ENCODE results near the gene CNTNAP2.

The CNTNAP2 gene

DNA sequence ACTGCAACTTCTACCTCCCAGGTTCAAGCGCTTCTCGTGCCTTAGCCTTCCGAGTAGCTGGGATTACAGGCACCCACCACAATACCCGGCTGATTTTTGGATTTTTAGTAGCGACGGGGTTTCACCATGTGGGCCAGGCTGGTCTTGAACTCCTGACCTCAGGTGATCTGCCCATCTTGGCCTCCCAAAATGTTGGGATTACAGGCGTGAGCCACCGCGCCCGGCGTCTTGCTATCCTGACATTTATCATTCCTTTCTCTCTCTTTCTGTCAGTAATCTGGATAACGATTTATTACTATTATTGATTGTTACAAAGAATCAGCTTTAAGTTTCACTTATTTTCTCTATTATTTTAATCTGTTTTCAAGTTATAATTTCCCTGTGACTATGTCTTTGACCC lies 548.4 kb downstream of the CNTNAP2 start:
- DNase-seq = no peak

DNA sequence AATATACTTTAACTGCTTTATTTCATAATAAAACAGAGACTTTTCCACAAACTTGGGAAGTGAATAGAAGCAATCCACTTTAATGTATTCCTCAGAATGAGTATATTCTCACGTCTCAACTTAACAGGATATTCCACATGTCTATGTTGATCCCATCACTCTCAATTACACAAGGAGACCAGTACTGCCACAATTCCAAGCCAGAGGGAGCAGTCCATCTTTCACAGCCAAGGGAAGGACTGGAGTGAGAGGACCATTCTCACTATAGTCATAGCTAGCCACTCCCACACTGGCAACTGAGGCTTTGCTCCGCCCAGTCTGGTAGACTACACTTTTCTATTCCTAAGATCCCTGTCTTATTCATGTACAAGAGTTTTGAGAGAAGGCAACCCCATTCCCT lies 553.9 kb downstream of the CNTNAP2 start:
- no peak for DNase-seq

DNA sequence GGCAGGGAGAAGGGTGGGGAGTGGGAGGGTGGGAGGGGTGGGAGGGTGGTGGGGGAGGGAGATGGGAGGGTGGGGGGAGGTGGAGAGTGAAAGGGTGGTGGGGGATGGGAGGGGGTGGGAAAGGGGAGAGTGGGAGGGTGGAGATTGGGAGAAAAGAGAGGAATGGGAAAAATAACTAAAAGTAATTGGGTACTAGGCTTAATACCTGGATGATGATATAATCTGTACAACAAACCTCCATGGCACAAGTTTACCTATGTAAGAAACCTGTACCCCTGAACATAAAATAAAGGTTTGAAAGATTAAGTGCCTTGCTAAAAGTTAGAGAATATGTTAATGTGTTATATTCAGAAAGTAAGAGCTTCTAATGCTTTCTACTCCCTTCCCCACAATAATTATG lies 564.9 kb downstream of the CNTNAP2 start:
- no peak for DNase-seq

DNA sequence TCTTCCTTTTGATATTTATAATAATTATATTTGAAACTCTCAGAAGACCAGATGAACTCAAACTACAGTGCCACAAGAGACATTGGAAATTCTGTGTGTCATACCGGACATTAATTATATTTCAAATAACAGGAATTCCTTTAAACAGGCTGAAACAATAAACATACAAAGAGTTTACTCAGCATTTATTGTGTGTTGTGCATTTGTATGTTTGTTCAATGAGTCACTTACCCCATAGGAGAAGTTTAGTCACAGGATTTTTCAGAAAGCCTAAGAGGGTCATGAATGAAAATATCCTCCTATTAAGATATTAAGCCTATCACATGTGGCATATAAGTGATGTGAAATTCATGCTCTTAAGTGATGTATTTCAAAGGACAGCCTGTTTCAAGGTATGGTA lies 566.8 kb downstream of the CNTNAP2 start:
- DNase-seq = no peak

DNA sequence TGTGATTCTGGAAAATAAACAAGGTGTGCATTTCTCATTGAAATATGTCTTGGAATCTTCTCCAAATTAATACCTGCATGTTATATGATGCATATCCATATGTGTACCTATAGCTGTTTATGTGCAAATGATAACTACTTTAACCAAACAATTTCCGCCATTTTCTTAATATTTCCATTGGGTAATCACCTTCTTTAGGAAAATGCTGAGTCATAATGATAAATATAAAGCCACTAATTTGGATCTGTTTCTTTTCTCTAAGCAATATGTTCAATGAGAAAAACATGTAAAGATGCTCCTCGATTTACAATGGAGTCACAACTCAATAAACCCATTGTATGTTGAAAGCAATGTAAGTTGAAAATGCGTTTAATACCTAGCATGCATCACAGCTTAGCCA lies 574.4 kb downstream of the CNTNAP2 start:
- no peak for DNase-seq

DNA sequence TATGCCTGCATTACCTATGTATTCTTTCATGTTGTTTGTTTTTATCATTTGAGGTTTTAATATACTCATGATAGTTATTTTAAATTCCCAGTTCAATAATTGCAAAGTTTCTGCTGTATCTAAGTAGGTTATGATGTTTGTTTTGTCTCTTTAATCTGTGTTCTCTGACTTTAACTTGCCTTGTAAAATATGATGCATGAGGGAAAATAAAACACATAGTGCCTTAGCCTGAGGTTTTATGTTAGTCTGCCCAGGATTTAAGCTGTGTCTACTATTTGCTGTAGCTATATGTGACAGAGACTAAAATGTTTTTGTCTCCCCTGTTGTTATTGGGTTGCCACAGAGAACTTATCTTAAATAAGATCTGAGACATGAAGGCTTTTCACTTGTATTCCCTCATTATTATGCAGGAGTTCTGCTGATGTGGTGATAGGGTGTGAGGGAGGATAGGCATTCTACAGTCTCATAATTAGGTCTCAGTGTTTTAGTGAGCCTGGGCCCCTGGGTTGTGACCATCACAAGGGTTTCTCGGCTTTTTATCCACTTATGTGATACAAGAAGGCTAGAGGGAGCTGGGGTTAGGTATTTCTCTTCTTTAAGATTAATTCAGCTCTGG lies 582.5 kb downstream of the CNTNAP2 start:
- no peak for DNase-seq

DNA sequence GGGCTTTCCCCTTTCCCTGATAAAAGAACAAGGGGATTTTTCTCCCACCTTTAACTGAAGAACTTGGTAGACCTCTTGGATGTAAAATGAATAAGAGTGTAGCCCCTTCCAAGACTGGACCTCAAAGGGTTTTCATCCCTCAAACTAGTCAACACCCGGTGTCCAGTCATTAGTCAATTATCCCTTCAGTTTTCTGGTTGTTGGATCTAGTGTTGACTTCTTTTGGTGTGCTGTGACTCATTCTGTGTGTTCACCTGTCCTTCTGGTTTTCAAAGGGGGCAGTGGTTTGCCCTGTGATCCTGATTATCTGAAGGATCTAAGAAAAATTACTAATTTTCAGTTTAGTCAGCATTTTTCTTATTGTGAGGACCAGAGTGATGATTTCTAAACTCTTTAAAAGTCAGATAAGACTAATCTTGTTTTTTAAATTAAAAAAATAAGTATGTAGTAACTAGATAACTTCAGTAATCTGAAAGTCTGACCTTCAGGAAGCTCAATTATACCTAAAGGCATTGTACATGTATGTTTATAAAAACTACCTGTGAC lies 583.5 kb downstream of the CNTNAP2 start:
- no peak for DNase-seq

DNA sequence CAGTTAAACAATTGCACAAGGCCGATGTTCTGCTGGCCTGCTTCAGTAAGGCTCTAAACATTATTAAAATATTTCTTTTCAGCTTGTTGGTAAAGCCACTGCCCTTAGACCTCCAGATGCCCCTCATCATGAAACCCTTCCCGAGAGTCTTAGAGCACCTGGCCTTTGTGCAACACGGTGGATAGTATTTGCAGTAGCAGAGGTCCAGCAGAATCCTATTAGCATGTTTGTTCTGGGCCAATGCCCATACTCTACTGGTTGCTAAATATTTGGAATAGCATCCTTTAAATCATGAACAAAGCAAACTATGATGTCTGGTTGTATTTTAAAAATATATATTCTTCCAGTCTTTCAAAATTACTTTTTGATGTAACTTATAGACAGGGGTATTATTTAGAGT lies 584.6 kb downstream of the CNTNAP2 start:
- no peak for DNase-seq

DNA sequence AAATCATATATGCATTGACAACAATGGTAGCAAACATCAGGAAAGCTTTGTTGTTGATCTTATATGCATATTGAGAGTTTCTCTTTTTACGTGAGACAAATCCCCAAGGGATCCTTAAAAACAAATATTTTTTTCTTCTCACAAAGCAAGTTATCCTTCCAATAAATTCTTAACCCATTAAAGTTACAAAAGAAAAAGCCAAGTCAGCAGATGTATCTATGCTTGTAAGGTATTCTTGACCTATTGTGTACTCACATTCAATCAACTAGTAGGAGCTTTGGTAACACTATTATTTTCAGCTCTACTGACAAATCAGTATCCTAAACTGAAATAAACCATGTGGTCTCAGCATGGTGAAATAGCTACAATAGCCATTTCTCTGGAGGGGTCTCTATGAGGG lies 586.3 kb downstream of the CNTNAP2 start:
- no peak for DNase-seq

DNA sequence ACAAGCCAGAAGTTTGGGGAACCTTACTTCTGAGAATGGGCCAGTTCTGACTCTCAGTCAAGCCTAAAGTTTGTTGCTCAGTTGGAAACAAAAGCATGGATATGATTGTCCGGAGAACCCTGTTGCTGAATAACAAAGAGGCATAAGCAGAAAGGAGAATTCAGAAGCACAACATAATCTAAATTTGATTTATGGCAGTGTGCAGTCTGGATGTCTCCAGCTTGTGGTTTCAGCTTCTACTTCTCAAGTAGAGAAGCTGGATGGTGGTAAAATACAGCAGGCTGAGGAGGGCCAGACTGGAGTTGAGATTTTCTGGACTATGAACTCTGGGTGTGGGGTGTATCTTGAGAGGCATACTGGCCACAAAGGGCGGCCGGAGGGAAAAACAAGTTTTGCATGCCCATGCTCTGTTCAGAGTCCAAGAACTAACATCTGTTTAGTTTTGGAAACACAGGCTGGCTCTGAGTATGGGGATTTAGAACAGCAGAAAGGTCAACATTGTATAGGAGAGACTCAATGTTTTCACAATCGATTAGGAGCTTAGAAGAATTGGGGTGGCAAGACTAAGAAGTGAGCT lies 592.9 kb downstream of the CNTNAP2 start:
- no peak for DNase-seq

DNA sequence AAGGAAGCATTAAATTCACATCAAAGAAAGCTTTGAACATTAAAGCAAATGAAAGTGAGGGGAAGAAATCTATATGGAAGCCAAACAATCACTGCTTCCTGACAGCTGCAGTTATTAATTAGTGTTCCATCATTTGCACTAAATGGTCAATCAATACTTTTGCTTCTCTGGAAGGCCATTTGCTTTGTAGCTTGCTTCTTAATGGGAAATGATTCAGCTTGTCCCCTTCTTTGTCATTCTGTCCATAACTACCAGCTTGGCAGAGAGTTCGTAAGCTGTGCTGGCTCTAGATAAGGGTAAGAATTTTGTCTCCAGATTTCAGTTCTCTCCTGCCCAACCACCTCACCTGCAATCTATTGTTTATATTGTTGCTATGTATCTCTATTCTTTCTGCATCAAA lies 596.6 kb downstream of the CNTNAP2 start:
- DNase-seq = no peak

DNA sequence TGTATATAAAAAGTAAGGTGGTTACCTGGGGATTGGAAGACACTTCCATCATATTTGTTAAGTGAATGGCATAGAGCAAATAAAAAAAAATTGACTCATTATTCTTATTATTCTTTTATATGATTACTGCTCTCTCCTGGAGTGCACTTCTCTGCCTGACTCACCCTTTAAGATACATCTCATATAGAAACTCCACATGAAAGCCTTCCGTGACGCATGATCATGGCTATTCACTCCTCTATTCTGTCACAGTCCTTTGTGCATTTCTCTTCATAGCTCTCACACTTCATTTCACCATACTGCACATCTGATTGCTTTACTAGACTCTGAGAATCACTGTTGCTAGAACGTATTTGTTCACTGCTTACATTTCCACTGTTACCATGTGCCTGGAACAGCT lies 597.3 kb downstream of the CNTNAP2 start:
- DNase-seq = no peak

DNA sequence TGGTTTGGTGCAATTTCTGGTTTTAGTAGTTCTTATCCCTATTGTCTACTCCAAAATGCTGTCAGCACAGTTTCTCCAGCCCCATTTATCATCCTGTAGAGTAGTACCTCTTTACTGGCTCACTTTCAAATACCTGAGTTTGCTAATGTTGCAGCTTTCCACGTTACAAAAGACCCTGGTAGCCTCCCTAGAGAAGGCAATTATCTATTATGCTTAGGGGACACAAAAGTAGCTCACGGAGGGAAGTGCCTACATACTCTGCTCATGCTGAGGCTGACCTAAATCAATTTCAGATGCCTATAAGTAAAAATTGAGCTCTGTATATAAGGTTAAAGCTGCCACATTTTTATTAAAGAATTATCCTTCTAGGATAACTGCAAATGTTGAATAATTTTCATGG lies 603.6 kb downstream of the CNTNAP2 start:
- no peak for DNase-seq

DNA sequence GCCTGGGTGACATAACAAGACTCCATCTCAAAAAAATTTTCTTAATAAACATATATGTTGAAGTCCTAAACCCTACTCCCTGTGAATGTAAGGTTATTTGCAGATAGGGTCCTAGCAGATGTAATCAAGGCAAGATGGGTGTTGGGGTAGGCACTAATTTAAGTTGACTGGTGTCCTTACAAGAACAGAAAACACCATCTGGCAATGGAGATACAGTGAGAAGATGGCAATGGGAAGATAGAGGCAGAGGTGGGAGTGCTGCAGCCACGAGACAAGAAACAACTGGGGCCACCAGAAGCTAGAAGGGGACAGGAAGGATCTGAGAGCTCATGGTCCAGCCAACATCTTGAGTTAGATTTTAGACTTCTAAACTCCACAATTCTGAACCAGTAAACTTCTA lies 606.4 kb downstream of the CNTNAP2 start:
- no peak for DNase-seq

DNA sequence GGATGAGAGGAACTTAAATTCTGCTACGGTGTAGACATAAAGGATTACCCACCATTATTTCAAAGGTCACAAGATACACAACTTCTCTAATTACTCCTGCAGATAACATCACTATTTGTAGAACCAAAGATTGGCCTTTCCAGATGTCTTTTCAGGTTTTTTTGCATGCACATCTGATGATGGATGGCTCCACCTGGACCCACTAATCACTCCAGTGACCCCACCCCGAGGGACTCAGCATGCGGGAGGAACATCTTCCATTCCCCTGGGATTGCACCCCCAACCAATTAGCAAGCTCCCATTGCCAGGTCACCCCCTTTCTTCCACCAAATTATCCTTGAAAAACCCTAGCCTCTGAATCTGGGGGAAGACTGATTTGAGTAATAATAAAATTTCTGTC lies 608.9 kb downstream of the CNTNAP2 start:
- DNase-seq = no peak

DNA sequence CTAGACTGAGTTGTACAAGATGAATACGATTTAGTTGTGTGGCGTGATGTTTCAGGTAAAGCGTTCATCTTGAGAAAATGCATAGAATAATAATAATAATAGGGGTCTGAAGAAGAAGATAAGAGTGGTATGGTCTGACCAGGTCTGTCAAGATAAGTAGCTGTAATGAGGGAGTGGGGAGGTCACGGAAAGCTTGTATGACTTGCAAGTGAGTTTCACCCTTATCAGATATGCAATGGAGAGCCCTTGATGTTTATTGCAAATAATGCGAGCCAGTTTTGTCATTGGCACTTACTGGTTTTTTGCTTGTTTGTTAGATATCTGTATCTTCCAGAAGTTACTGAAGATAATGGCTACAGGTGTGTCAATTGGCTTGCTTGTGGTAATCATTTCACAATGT lies 611.5 kb downstream of the CNTNAP2 start:
- DNase-seq = no peak

DNA sequence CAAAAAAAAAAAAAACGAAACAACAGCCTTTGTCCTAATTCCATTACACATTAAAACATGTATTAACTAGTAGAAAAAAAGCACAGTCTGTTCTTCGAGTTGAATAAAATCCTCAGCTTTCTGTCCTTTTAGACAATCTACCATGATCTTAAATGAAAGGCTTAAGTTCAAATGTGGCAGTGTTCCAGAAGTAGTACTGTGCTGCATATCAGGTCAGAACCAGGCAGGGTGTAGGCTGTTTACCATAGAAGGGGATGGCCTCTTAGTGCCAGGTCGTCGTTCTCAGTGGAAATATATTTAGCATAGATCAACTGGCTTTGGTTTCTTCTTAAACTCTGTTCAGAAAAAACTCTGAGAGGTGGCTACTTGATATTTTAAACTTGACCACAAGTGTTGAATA lies 612.0 kb downstream of the CNTNAP2 start:
- DNase-seq = no peak

DNA sequence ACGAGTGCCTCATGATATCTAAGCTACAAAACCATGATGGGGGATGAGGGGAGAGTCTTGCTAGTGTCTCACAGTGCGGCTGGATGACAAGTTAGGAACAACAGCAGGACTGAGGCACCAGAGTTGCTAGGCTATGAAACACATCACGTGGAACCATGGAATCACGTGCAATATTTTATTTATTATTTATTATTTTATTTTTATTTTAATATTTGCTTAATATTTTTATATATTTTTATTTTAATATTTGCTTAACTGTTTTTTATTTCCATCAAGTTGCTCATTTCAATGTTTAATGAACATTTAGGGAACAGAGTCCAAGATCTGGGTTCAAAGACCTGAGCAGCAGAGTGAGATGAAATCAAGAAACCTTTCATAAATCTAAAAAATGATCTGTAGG lies 614.6 kb downstream of the CNTNAP2 start:
- DNase-seq = no peak

DNA sequence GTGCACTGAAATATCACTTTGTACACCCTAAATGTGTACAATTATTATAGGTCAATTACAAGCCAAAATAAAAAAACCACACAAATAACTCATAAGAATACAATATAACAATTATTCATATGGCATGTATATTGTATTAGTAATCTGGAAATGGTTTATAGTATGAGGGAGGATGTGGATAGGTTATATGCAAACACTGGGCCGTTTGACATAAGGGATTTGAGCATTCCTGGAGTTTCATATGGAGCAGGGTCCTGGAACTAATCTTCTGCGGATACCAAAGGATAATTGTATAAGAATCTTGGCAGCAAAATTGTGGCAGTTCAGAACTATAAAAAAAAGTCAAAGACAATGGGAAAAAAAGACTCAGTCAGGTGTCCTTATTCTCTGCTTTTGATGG lies 619.4 kb downstream of the CNTNAP2 start:
- DNase-seq = no peak

DNA sequence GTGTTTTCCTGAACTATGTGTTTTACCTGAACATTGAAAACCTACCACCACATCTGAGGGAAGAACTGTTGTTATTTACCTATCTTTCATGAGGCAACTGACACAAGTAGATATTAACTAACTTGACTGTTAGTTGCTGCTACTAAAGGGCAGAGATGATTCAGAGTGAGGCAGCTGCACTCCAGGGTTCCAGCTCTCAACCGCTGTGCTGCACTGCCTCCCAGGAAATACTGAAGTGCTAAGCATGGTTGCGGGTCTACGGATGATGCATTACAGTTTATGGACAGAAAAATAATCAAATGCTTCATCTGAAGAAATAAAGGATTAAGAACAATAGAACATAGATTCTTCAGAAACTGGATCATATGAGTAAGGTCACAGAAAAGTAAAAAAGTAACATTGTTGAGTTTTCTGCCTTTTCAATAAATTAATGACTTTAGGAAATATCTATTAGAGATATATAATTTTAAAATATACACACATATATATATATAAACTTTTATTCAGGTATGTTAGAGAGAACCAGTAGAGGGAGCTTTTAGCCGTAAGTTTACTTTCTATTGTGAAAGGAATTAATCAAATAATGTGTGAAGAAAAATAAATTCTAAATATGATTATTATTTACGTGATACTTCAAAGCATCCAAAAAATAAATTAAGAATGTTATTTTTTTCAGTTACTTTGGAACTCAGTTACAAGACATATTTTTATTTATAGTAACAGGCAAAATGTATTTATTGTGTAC lies 620.0 kb downstream of the CNTNAP2 start:
- DNase-seq = no peak

DNA sequence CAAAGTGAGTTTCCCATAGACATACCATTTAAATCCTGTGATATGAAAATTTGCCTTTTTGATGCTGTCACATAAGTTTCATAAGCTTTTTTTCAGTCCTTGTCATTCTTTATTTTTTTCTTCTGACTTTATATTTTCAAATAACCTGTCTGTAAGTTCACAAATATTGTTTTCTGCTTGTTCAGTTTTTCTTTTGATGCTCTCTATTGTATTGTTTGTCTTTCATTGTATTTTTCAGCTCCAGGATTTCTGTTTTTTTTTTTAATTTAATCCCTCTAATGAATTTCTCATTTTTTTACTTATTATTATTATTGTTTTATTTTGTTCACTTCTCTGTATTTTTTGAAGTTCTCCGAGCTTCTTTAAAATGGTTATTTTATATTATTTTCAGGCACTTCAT lies 623.4 kb downstream of the CNTNAP2 start:
- no peak for DNase-seq

DNA sequence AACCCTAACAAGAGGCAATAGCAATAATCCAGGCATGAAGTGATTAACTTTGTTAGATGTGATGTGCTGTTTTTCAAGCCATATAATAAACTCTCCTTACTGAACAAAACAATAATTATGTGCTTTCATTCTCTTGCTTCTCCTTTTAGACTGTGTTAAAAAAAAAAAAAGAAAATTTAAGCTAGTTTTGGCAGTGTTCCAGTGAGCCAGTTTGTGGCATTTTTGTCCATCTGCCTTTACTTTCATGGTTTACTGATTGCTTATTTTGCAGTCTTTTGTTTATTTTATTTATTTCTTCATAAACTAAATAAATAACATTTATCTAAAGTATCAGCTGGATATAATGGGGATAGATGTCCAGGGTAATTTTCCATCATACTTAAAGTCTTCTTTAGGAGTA lies 625.3 kb downstream of the CNTNAP2 start:
- no peak for DNase-seq

DNA sequence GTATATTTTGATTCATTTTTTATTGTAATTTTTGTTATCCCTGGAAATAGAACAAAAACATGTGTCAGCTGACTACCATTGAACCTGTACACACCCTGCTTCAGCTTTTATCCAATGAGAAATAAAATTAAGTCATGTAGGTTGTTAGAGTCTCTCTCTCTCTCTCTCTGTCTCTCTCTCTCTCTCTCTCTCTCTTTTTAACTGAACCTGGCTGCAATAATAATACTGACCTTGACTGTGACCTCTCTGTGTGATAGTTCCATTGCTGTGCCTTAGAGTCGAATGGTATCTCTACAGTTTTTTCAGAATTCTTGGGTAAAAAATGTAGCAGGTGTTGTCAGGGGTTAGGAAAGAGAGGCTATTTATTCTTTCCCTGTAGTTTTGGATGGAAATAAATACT lies 637.8 kb downstream of the CNTNAP2 start:
- DNase-seq = no peak
